H1 (cell line): ENCODE data around the gene F10.

Experiments
- BACH1 ChIP-seq: IDR thresholded peaks from 2 replicates; pipeline ENCODE4 v1.6.1; 2012; ENCODE audit warnings: low read length, improper control_type of control experiment
- EZH2 ChIP-seq: fragments of 200-600 bp; sonication (generic); IDR thresholded peaks from 2 replicates; pipeline ENCODE4 v1.7.1; 2012; ENCODE audit warnings: low read depth, mild to moderate bottlenecking, moderate library complexity, low read length, inconsistent platforms; ENCODE audit not compliant: severe bottlenecking
- HDAC2 ChIP-seq, 2 experiments: fragments of 300-600 bp in 1 of 2; sonication (generic) in 1 of 2; IDR thresholded peaks; 2 replicates each; pipeline ENCODE4 v1.6.1; 2011 to 2012; ENCODE audit warnings: low read depth in 2 of 2, low read length in 2 of 2, mild to moderate bottlenecking in 2 of 2, moderate library complexity in 2 of 2, borderline replicate concordance in 1 of 2, inconsistent platforms in 1 of 2
- KDM5A ChIP-seq: fragments of 200-600 bp; IDR thresholded peaks from 2 replicates; pipeline ENCODE4 v1.7.1; 2012; ENCODE audit warnings: mild to moderate bottlenecking, low read length, inconsistent platforms, mixed read lengths
- POLR2A ChIP-seq, 2 experiments: IDR thresholded peaks; 1 replicate in 1 of 2; 2 replicates in 1 of 2; pipeline ENCODE4 v1.6.1; 2011; ENCODE audit warnings: low read depth in 2 of 2, low read length in 2 of 2, mild to moderate bottlenecking in 2 of 2; ENCODE audit errors: control extremely low read depth in 1 of 2
- POLR2AphosphoS5 ChIP-seq: IDR thresholded peaks from 2 replicates; pipeline ENCODE4 v1.6.1; 2011; ENCODE audit warnings: low read depth, low read length
- RAD21 ChIP-seq, 2 experiments: IDR thresholded peaks in 1 of 2; conservative IDR thresholded peaks in 1 of 2; 2 replicates each; pipeline ENCODE4 v1.6.1; 2011; ENCODE audit warnings: low read depth in 2 of 2, low read length in 2 of 2, improper control_type of control experiment in 1 of 2, inconsistent platforms in 1 of 2, mild to moderate bottlenecking in 1 of 2, moderate library complexity in 1 of 2
- RFX5 ChIP-seq: IDR thresholded peaks from 2 replicates; pipeline ENCODE4 v1.6.1; 2011; ENCODE audit warnings: low read depth, low read length, improper control_type of control experiment, borderline replicate concordance
- RNF2 ChIP-seq: fragments of 200-900, 300-1000 bp; sonication (generic); IDR thresholded peaks from 2 replicates; pipeline ENCODE4 v1.7.1; 2016; ENCODE audit warnings: borderline replicate concordance, low read depth, mild to moderate bottlenecking, antibody characterized with exemption, low read length; ENCODE audit not compliant: poor library complexity, severe bottlenecking; ENCODE audit errors: missing control alignments
- TAF1 ChIP-seq: IDR thresholded peaks from 2 replicates; pipeline ENCODE4 v1.6.1; 2011; ENCODE audit warnings: mild to moderate bottlenecking, low read depth, low read length
- YY1 ChIP-seq: IDR thresholded peaks from 2 replicates; pipeline ENCODE4 v1.6.1; 2011; ENCODE audit warnings: low read depth, mild to moderate bottlenecking, low read length
- TF ChIP-seq, protein P1 (sequence below): IDR thresholded peaks from 2 replicates; pipeline ENCODE4 v1.6.1; 2012; ENCODE audit warnings: inconsistent platforms
- TF ChIP-seq, protein P2 (sequence below), 3 experiments: IDR thresholded peaks; 1 replicate in 2 of 3; 2 replicates in 1 of 3; pipeline versions ENCODE4 v1.5.1 to v1.6.1; 2011; ENCODE audit warnings: low read length in 3 of 3, mild to moderate bottlenecking in 3 of 3, inconsistent platforms in 2 of 3, low read depth in 1 of 3, moderate library complexity in 1 of 3; ENCODE audit not compliant: insufficient read depth in 1 of 3; ENCODE audit errors: control extremely low read depth in 1 of 3
- TF ChIP-seq, protein P3 (sequence below): IDR thresholded peaks from 2 replicates; pipeline ENCODE4 v1.6.1; 2011; ENCODE audit warnings: low read length, improper control_type of control experiment

DNA sequence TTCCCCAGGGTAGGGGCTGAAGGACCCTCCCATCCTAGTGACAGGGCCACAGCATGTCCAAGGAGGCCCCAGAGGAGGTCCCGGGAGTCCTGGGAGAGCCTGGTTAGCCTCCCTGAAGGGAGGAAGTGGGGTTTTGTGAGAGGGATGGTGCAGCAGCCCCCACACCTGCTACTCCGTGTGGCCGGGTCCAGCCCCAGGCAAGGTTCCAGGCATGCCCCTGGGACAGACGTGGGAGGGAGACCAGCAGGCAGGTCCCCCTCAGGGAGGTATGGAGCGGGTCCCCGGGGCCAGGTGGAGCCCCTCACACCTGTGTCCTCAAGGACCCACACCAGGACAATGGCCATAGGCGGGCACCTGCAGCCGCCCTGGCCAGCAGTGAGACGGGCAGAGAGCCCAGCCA, 19.0 kb upstream of the F10 start:
- TF ChIP-seq HDAC2 (IDR thresholded peaks at IDR 0.05; ENCODE audit: borderline replicate concordance in 1 of 2, low read depth in 2 of 2, low read length in 2 of 2) (no peak), YY1 (no peak), KDM5A (no peak), POLR2A (IDR thresholded peaks at IDR 0.05; ENCODE audit: control extremely low read depth in 1 of 2, low read depth in 2 of 2, low read length in 2 of 2) (no peak), POLR2AphosphoS5 (no peak), TAF1 (no peak), RFX5 (no peak), EZH2 (no peak), BACH1 (no peak), RNF2 (no peak), RAD21 (IDR thresholded peaks at IDR 0.05 in 1 of 2, conservative IDR thresholded peaks at IDR 0.05 in 1 of 2; ENCODE audit: low read depth in 2 of 2, low read length in 2 of 2) (no peak)
- TF ChIP-seq, protein P1, sequence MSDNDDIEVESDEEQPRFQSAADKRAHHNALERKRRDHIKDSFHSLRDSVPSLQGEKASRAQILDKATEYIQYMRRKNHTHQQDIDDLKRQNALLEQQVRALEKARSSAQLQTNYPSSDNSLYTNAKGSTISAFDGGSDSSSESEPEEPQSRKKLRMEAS = no peak
- TF ChIP-seq, protein P2, sequence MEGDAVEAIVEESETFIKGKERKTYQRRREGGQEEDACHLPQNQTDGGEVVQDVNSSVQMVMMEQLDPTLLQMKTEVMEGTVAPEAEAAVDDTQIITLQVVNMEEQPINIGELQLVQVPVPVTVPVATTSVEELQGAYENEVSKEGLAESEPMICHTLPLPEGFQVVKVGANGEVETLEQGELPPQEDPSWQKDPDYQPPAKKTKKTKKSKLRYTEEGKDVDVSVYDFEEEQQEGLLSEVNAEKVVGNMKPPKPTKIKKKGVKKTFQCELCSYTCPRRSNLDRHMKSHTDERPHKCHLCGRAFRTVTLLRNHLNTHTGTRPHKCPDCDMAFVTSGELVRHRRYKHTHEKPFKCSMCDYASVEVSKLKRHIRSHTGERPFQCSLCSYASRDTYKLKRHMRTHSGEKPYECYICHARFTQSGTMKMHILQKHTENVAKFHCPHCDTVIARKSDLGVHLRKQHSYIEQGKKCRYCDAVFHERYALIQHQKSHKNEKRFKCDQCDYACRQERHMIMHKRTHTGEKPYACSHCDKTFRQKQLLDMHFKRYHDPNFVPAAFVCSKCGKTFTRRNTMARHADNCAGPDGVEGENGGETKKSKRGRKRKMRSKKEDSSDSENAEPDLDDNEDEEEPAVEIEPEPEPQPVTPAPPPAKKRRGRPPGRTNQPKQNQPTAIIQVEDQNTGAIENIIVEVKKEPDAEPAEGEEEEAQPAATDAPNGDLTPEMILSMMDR (IDR thresholded peaks at IDR 0.05; ENCODE audit: control extremely low read depth in 1 of 3, insufficient read depth in 1 of 3, low read depth in 1 of 3, low read length in 3 of 3) = no peak
- TF ChIP-seq, protein P3, sequence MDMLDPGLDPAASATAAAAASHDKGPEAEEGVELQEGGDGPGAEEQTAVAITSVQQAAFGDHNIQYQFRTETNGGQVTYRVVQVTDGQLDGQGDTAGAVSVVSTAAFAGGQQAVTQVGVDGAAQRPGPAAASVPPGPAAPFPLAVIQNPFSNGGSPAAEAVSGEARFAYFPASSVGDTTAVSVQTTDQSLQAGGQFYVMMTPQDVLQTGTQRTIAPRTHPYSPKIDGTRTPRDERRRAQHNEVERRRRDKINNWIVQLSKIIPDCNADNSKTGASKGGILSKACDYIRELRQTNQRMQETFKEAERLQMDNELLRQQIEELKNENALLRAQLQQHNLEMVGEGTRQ = no peak
